ENCODE data around the gene ERBB4.

DNA sequence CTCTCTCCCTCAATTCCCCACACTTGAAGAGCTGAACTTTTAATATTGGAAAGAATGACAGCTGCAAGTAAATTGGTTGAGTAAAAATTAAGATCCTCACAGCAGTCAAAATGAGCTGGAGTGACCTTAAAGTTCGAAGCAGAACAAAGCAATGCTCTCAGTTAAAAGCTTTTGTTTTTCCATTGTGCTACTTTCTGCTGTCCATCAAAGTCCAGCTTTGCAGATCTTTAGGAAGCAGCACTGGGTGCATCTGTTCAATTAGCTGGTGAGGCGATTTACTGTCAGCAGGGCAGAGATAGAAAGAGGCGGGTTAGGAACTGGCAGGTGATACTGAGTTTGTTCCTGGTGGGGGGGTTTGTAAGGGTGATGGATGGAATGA, 1147.4 kb downstream of the ERBB4 start:
- TF ChIP-seq, protein P1, sequence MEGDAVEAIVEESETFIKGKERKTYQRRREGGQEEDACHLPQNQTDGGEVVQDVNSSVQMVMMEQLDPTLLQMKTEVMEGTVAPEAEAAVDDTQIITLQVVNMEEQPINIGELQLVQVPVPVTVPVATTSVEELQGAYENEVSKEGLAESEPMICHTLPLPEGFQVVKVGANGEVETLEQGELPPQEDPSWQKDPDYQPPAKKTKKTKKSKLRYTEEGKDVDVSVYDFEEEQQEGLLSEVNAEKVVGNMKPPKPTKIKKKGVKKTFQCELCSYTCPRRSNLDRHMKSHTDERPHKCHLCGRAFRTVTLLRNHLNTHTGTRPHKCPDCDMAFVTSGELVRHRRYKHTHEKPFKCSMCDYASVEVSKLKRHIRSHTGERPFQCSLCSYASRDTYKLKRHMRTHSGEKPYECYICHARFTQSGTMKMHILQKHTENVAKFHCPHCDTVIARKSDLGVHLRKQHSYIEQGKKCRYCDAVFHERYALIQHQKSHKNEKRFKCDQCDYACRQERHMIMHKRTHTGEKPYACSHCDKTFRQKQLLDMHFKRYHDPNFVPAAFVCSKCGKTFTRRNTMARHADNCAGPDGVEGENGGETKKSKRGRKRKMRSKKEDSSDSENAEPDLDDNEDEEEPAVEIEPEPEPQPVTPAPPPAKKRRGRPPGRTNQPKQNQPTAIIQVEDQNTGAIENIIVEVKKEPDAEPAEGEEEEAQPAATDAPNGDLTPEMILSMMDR (IDR thresholded peaks at IDR 0.05), result no peak
- TF ChIP-seq RAD21 (conservative IDR thresholded peaks at IDR 0.05 in 1 of 2, IDR thresholded peaks at IDR 0.05 in 1 of 2), result no peak
- TF ChIP-seq, protein P2, sequence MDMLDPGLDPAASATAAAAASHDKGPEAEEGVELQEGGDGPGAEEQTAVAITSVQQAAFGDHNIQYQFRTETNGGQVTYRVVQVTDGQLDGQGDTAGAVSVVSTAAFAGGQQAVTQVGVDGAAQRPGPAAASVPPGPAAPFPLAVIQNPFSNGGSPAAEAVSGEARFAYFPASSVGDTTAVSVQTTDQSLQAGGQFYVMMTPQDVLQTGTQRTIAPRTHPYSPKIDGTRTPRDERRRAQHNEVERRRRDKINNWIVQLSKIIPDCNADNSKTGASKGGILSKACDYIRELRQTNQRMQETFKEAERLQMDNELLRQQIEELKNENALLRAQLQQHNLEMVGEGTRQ (IDR thresholded peaks at IDR 0.05), result no peak
- TF ChIP-seq CHD4 (IDR thresholded peaks at IDR 0.05; ENCODE audit: borderline replicate concordance), result no peak
- TF ChIP-seq KDM5A (IDR thresholded peaks at IDR 0.05), result no peak
- TF ChIP-seq, protein P3, sequence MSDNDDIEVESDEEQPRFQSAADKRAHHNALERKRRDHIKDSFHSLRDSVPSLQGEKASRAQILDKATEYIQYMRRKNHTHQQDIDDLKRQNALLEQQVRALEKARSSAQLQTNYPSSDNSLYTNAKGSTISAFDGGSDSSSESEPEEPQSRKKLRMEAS (IDR thresholded peaks at IDR 0.05), result no peak
- no peak for TF ChIP-seq RNF2 (IDR thresholded peaks at IDR 0.05; ENCODE audit: borderline replicate concordance, low read depth)
- no peak for TF ChIP-seq HOXB13 (CRISPR knock-in tag; IDR thresholded peaks at IDR 0.05; ENCODE audit: low read depth)
- TF ChIP-seq, protein P4, sequence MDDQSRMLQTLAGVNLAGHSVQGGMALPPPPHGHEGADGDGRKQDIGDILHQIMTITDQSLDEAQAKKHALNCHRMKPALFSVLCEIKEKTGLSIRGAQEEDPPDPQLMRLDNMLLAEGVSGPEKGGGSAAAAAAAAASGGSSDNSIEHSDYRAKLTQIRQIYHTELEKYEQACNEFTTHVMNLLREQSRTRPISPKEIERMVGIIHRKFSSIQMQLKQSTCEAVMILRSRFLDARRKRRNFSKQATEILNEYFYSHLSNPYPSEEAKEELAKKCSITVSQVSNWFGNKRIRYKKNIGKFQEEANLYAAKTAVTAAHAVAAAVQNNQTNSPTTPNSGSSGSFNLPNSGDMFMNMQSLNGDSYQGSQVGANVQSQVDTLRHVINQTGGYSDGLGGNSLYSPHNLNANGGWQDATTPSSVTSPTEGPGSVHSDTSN (IDR thresholded peaks at IDR 0.05), result no peak
- TF ChIP-seq CHD2 (IDR thresholded peaks at IDR 0.05; ENCODE audit: low read length, partially characterized antibody), result no peak
- TF ChIP-seq FOXS1 (CRISPR knock-in tag; IDR thresholded peaks at IDR 0.05), result no peak
